ENCODE results near the gene CLEC16A. TPM values are rescaled to one million over a fixed set of nuclear protein-coding genes. Genes with fewer than 3 reads are reported as not detected.
A peak's percentile ranks its signal among the peaks of the same experiment; 100 is the strongest.

The CLEC16A gene
- polyA plus RNA-seq, 3 donors = 3.4 to 12.0 (median 5.8) TPM

DNA sequence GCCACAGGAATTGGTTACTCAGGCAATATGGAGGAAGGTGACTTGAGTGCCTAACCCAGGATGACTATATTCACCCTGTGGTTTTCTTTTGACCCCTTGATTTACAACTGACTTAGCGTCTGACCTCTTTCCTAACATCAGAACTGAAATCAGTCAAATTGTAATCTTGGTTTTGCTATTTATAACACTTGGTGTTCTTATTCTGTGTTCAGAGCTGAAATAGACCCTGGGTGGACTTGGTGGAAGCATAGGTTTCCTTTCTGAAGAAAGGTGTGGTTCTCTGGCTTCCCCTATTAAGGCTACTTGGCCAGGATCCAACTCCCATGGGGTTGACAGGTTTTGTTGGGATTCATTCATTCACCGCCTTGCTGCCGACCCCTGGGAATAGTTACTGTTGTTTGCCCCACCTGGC is 80.8 kb downstream of the CLEC16A start:
- Mint-ChIP-seq H3K4me3 (no peak overlapping the region), H3K27ac (peak overlapping the region in 1 of 7 donors; percentile 3), H3K36me3 (peaks cover 88 to 94% of the 10 kb centered on the region in 2 donors), H3K9me3 (peaks cover 20 to 44% (median 26%) of the 10 kb centered on the region in 7 donors), H3K4me1 (no peaks in the 10 kb centered on the region), H3K27me3 (ENCODE audit: low read depth in 3 of 3) (peaks cover 0 to 6% (median 1%) of the 10 kb centered on the region in 3 donors)
- Histone ChIP-seq H3K27me3 (ENCODE audit: control insufficient read depth in 2 of 2, insufficient read depth in 2 of 2, low read length in 2 of 2) (no peaks in the 10 kb centered on the region), H3K9ac (ENCODE audit: insufficient read depth, low read length, poor library complexity, severe bottlenecking) (no peak overlapping the region), H3K9me3 (replicated peaks in 1 of 2; ENCODE audit: control insufficient read depth in 1 of 2, insufficient read depth in 1 of 2, low read length in 2 of 2) (peaks cover 13 to 29% of the 10 kb centered on the region in 2 donors), H2AFZ (ENCODE audit: insufficient read depth, low read depth, low read length, poor library complexity, severe bottlenecking) (no peak overlapping the region), H3K36me3 (replicated peaks in 1 of 2; ENCODE audit: control insufficient read depth in 1 of 2, insufficient read depth in 2 of 2, low read length in 2 of 2) (peaks cover 61 to 94% of the 10 kb centered on the region in 2 donors), H3K79me2 (ENCODE audit: insufficient read depth, low read length) (no peaks in the 10 kb centered on the region), H4K20me1 (ENCODE audit: insufficient read depth, low read length) (no peaks in the 10 kb centered on the region), H3K4me3 (replicated peaks in 1 of 3; ENCODE audit: low read depth in 2 of 3, low read length in 3 of 3) (no peak overlapping the region), H3K27ac (ENCODE audit: low read depth in 1 of 2, low read length in 2 of 2) (no peak overlapping the region), H3K4me2 (replicated peaks; ENCODE audit: extremely low read depth, low read length, poor library complexity, severe bottlenecking) (no peak overlapping the region), H3K4me1 (ENCODE audit: control insufficient read depth in 1 of 2, insufficient read depth in 2 of 2, low read length in 2 of 2) (no peaks in the 10 kb centered on the region)
- no CpG with 5 or more reads among the region's 3 CpGs for WGBS (ENCODE audit: insufficient coverage)
- TF ChIP-seq, protein P1, sequence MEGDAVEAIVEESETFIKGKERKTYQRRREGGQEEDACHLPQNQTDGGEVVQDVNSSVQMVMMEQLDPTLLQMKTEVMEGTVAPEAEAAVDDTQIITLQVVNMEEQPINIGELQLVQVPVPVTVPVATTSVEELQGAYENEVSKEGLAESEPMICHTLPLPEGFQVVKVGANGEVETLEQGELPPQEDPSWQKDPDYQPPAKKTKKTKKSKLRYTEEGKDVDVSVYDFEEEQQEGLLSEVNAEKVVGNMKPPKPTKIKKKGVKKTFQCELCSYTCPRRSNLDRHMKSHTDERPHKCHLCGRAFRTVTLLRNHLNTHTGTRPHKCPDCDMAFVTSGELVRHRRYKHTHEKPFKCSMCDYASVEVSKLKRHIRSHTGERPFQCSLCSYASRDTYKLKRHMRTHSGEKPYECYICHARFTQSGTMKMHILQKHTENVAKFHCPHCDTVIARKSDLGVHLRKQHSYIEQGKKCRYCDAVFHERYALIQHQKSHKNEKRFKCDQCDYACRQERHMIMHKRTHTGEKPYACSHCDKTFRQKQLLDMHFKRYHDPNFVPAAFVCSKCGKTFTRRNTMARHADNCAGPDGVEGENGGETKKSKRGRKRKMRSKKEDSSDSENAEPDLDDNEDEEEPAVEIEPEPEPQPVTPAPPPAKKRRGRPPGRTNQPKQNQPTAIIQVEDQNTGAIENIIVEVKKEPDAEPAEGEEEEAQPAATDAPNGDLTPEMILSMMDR (IDR thresholded peaks at IDR 0.05) = no peak
- no peak for DNase-seq
- intact Hi-C loops (cut with micrococcal nuclease) = no loop called here

DNA sequence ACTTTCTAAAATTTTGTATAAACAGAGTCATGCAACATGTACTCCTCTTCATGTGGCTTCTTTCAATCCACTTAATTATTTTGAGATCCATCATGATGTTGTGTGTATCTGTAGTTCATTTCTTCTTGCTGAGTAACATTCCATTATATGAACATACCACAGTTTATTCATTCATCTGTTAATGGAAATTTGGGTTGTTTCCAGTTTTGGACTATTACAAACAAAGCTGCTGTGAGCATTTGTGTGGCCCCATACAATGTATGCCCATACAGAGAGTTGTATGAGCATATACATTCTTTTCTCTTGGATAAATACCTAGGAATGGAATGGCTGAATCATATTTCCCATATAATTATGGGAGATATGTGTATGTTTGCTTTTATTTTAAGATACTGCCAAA is 85.6 kb downstream of the CLEC16A start:
- Histone ChIP-seq H3K9ac (ENCODE audit: insufficient read depth, low read length, poor library complexity, severe bottlenecking) (no peak overlapping the region), H3K4me3 (replicated peaks in 1 of 3; ENCODE audit: low read depth in 2 of 3, low read length in 3 of 3) (no peak overlapping the region), H3K4me1 (ENCODE audit: control insufficient read depth in 1 of 2, insufficient read depth in 2 of 2, low read length in 2 of 2) (peaks cover 0 to 9% of the 10 kb centered on the region in 2 donors), H4K20me1 (ENCODE audit: insufficient read depth, low read length) (peaks cover 9% of the 10 kb centered on the region), H3K9me3 (replicated peaks in 1 of 2; ENCODE audit: control insufficient read depth in 1 of 2, insufficient read depth in 1 of 2, low read length in 2 of 2) (peaks cover 13 to 29% of the 10 kb centered on the region in 2 donors), H3K36me3 (replicated peaks in 1 of 2; ENCODE audit: control insufficient read depth in 1 of 2, insufficient read depth in 2 of 2, low read length in 2 of 2) (peaks cover 52 to 96% of the 10 kb centered on the region in 2 donors), H3K27ac (ENCODE audit: low read depth in 1 of 2, low read length in 2 of 2) (no peak overlapping the region), H3K27me3 (ENCODE audit: control insufficient read depth in 2 of 2, insufficient read depth in 2 of 2, low read length in 2 of 2) (no peaks in the 10 kb centered on the region), H3K4me2 (replicated peaks; ENCODE audit: extremely low read depth, low read length, poor library complexity, severe bottlenecking) (no peak overlapping the region), H2AFZ (ENCODE audit: insufficient read depth, low read depth, low read length, poor library complexity, severe bottlenecking) (no peak overlapping the region), H3K79me2 (ENCODE audit: insufficient read depth, low read length) (no peaks in the 10 kb centered on the region)
- intact Hi-C loops (cut with micrococcal nuclease) = no loop called here
- TF ChIP-seq, protein P1 (IDR thresholded peaks at IDR 0.05) = no peak
- H3K27me3 Mint-ChIP-seq (ENCODE audit: low read depth in 3 of 3) = peaks cover 1 to 3% (median 1%) of the 10 kb centered on the region in 3 donors
- no peak overlapping the region for H3K27ac Mint-ChIP-seq
- peaks cover 96% of the 10 kb centered on the region in 2 donors for H3K36me3 Mint-ChIP-seq
- H3K4me1 Mint-ChIP-seq = peaks cover 12% of the 10 kb centered on the region
- DNase-seq = no peak
- H3K9me3 Mint-ChIP-seq = peaks cover 17 to 38% (median 22%) of the 10 kb centered on the region in 7 donors
- H3K4me3 Mint-ChIP-seq = no peak overlapping the region

Measured in CD14-positive monocyte (primary cell).